Heart right ventricle (tissue), 16 donors: ENCODE data around the gene MTA3. TPM values are rescaled to one million over a fixed set of nuclear protein-coding genes. Genes with fewer than 3 reads are reported as not detected.

Experiments used
- ATAC-seq, 8 donors: fragments of 200-7000 bp; cut with Tn5 transposase; one replicate each; pipeline ENCODE4 v1.9.1; 2020; ENCODE audit warnings: mild to moderate bottlenecking in 8 of 8, moderate library complexity in 8 of 8, moderate number of reproducible peaks in 1 of 8
- DNase-seq, 2 donors: peaks; one replicate each; pipeline ENCODE4 v3.0.0-alpha.2; 2020
- H3K27ac ChIP-seq, 10 donors: fragments of 200-600 bp; sonication (generic) in 2 of 10; one replicate each; pipeline versions ENCODE4 v1.5.0 to v1.8.0; 2020 to 2022; ENCODE audit warnings: mild to moderate bottlenecking in 3 of 10
- H3K27me3 ChIP-seq, 7 donors: fragments of 200-600 bp; one replicate each; pipeline ENCODE4 v1.8.0; 2021 to 2022; ENCODE audit warnings: mild to moderate bottlenecking in 2 of 7
- H3K36me3 ChIP-seq, 9 donors: fragments of 200-600 bp; sonication (generic) in 1 of 9; one replicate each; pipeline versions ENCODE4 v1.5.0 to v1.8.0; 2020 to 2022; ENCODE audit warnings: mild to moderate bottlenecking in 2 of 9
- H3K4me1 ChIP-seq, 9 donors: fragments of 200-600 bp; sonication (generic) in 1 of 9; one replicate each; pipeline versions ENCODE4 v1.5.0 to v1.8.0; 2020 to 2022; ENCODE audit warnings: mild to moderate bottlenecking in 4 of 9
- H3K4me3 ChIP-seq, 10 donors: fragments of 200-600 bp; sonication (generic) in 2 of 10; one replicate each; pipeline versions ENCODE4 v1.5.0 to v1.8.0; 2020 to 2022; ENCODE audit warnings: mild to moderate bottlenecking in 7 of 10, moderate library complexity in 2 of 10
- H3K9me3 ChIP-seq, 11 donors: fragments of 200-600 bp in 10 of 11; sonication (generic) in 2 of 11; one replicate each; pipeline versions ENCODE4 v1.5.0 to v1.8.0; 2013 to 2022; ENCODE audit warnings: mild to moderate bottlenecking in 2 of 11, control low read depth in 1 of 11, moderate library complexity in 1 of 11
- CTCF ChIP-seq, 9 donors: fragments of 200-600 bp; sonication (generic) in 2 of 9; IDR thresholded peaks; one replicate each; pipeline versions ENCODE4 v1.5.0 to v1.8.0; 2021 to 2022; ENCODE audit warnings: antibody characterized with exemption in 9 of 9, mild to moderate bottlenecking in 5 of 9, moderate library complexity in 1 of 9
- WGBS, 2 donors: extraction: QIAGEN DNeasy Blood & Tissue Kit; methylation state at CpG; one replicate each; pipeline ENCODE4 v1.1.7; 2013; ENCODE audit warnings: inconsistent platforms in 1 of 2; 5-methylcytosine and 5-hydroxymethylcytosine counted together
- intact Hi-C, 10 donors: fragments of 100-400 bp; cut with DNase I; formaldehyde crosslinking; loops; one replicate each; pipeline versions ENCODE4 v1.11.1 to v1.14.2; 2022
- polyA plus RNA-seq, 2 donors: library from polyadenylated mRNA; stranded (reverse); fragments of 200-250 nt; gene quantifications; one replicate each; pipeline ENCODE4 v1.2.3, GENCODE V29; 2013
- total RNA-seq, 10 donors: library from RNA; stranded (reverse); fragmentation: NEBNext Ultra II Directional in 3 of 10; extraction: Animal tissue kit (Norgen Biotek cat#: 25700) in 3 of 10; gene quantifications; one replicate each; pipeline versions ENCODE4 v1.2.1 to v1.2.4, GENCODE V29; 2021 to 2023
- donor health status: Arrhythmogenic right ventricular cardiomyopathy.
- donor health status: ischemic (EF 13 %, LVEDD 7.1; RV severe dilation, severe dysfunction).
- donor health status: healthy with polysubstance abuse.
- donor health status: DM: no; HTN: yes; CAD: no.
- donor health status: DM: no; HTN: no; CAD: no.
- donor health status: ischemic (EF 25% LVEDD 6.9; RV normal size, moderate dysfunction).
- donor health status: ischemic (EF 25% LVEDD 5.7; RV mildly dilated, moderate dysfunction).
- donor health status: healthy.
- donor health status: DM: yes; HTN: yes; CAD: no.
- donor health status: Ischemic cardiomyopathy.
- donor health status: ischemic (EF 35%, LVEDD 5.7; RV mildly dilated, moderate dysfunction).
- donor health status: nonischemic (EF 11% LVEDD 7.7; RV severe dilation, severe dysfunction).
- donor health status: DM: yes; HTN: yes; CAD: no.
- donor health status: PGD.
- donor health status: ischemic (EF 29% LVEDD 5.4; RV normal size, mild dysfunction).
- donor health status: nonischemic (EF 23%, LVEDD 6.1; RV moderate dilation, normal function).

Gene MTA3
- total and polyA plus RNA-seq, 12 donors: 11.2 to 29.4 (median 21.9) TPM

- H3K27me3 ChIP-seq: no peaks in the 10 kb centered on the region
- H3K27ac ChIP-seq: peak overlapping the region in 3 of 10 donors; percentile 20 to 54 (median 39)
- ATAC-seq (peak in 1 of 8 donors; percentile 35), DNase-seq (no peak)
- H3K9me3 ChIP-seq: no peaks in the 10 kb centered on the region
- no peak for TF ChIP-seq CTCF (IDR thresholded peaks at IDR 0.05)
- WGBS, 2 donors: 95 to 96% methylated on average over 5 of the region's 5 CpGs
- peaks cover 0 to 19% (median 0%) of the 10 kb centered on the region in 9 donors for H3K4me1 ChIP-seq
- intact Hi-C loops: no loop called here
- H3K4me3 ChIP-seq: no peak overlapping the region
- peaks cover 0 to 16% (median 0%) of the 10 kb centered on the region in 9 donors for H3K36me3 ChIP-seq
Measured at GRCh38 chr2:42693688-42694479, 125.5 kb downstream of the MTA3 start.

GRCh38 chr2:42696987-42697386, 128.6 kb downstream of the MTA3 start:
- TF ChIP-seq CTCF (IDR thresholded peaks at IDR 0.05): no peak
- ATAC-seq (no peak), DNase-seq (no peak)
- Histone ChIP-seq H3K4me3 (no peak overlapping the region), H3K27me3 (no peaks in the 10 kb centered on the region), H3K4me1 (peaks cover 0 to 17% (median 0%) of the 10 kb centered on the region in 9 donors), H3K27ac (no peak overlapping the region), H3K36me3 (peaks cover 0 to 16% (median 0%) of the 10 kb centered on the region in 9 donors), H3K9me3 (no peaks in the 10 kb centered on the region)
- intact Hi-C loops: no loop called here

GRCh38 chr2:42698940-42699339, 130.5 kb downstream of the MTA3 start:
- intact Hi-C loops: no loop called here
- H3K27me3 ChIP-seq: no peaks in the 10 kb centered on the region
- no peak overlapping the region for H3K27ac ChIP-seq
- H3K36me3 ChIP-seq: peaks cover 0 to 22% (median 0%) of the 10 kb centered on the region in 9 donors
- no peak for DNase-seq
- no peak for ATAC-seq
- H3K9me3 ChIP-seq: no peaks in the 10 kb centered on the region
- H3K4me3 ChIP-seq: no peak overlapping the region
- no peaks in the 10 kb centered on the region for H3K4me1 ChIP-seq
- 96 to 97% methylated on average over 4 of the region's 4 CpGs for WGBS, 2 donors
- no peak for TF ChIP-seq CTCF (IDR thresholded peaks at IDR 0.05)

- H3K27me3 ChIP-seq: no peaks in the 10 kb centered on the region
- no peaks in the 10 kb centered on the region for H3K9me3 ChIP-seq
- no peak for DNase-seq
- intact Hi-C loops: no loop called here
- TF ChIP-seq CTCF (IDR thresholded peaks at IDR 0.05): no peak
- no peak overlapping the region for H3K27ac ChIP-seq
- no peak for ATAC-seq
- H3K36me3 ChIP-seq: peaks cover 0 to 65% (median 19%) of the 10 kb centered on the region in 9 donors
- no peaks in the 10 kb centered on the region for H3K4me1 ChIP-seq
- no peak overlapping the region for H3K4me3 ChIP-seq
- WGBS, 2 donors: 65 to 79% methylated on average over 3 of the region's 3 CpGs
Measured at GRCh38 chr2:42706836-42707235, 138.4 kb downstream of the MTA3 start.
